ENCODE data around the gene FXR1.

DNA sequence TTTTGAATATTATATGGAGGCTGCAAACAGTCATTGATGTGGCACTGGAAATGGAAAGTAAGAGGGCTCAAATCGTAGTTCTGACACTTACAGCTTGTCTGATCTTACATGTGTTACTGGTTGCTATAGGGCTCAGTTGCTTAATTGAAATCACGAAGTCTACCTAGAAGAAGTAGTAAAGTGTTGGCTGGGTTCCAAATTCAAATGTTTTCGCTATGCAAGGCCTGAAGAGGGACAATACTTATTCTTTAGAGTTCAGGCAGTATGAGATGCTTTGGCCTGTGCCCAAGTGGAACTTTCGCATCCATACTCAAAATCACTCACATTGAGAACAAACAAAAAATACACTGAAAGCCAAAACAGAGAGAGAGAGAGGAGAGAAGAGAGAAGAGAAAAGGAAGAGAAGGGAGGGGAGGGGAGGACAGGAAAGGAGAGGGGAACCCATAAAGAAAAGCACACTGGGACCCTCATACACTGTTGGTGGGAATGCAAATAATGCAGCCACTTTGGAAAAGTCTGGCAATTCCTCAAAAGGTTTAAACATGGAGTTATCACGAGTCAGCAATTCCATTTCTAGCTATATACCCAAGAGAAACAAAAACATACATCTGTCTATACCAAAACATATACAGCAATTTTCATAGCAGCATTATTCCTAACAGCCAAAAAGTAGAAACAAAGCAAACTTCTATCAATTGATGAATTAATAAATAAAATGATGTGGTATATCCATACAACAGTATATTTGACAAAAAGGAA is 2.9 kb upstream of the FXR1 start:
- TF ChIP-seq, protein P1, sequence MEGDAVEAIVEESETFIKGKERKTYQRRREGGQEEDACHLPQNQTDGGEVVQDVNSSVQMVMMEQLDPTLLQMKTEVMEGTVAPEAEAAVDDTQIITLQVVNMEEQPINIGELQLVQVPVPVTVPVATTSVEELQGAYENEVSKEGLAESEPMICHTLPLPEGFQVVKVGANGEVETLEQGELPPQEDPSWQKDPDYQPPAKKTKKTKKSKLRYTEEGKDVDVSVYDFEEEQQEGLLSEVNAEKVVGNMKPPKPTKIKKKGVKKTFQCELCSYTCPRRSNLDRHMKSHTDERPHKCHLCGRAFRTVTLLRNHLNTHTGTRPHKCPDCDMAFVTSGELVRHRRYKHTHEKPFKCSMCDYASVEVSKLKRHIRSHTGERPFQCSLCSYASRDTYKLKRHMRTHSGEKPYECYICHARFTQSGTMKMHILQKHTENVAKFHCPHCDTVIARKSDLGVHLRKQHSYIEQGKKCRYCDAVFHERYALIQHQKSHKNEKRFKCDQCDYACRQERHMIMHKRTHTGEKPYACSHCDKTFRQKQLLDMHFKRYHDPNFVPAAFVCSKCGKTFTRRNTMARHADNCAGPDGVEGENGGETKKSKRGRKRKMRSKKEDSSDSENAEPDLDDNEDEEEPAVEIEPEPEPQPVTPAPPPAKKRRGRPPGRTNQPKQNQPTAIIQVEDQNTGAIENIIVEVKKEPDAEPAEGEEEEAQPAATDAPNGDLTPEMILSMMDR (IDR thresholded peaks at IDR 0.05; ENCODE audit: borderline replicate concordance, extremely low read depth, low read length, poor library complexity, severe bottlenecking): no peak
- no peak for TF ChIP-seq EZH2 (IDR thresholded peaks at IDR 0.05; ENCODE audit: borderline replicate concordance, low read depth, low read length, severe bottlenecking)

All from DND-41 (cell line).